ENCODE measurements around the gene ACBD3.

Gene ACBD3

GRCh38 chr1:226097866-226098625 lies 88.5 kb downstream of the ACBD3 start:
- no peak for DNase-seq
- in situ Hi-C loops (cut with MboI; ENCODE audit: low pct_unique_long_range_greater_than_20kb, low sequenced_read_pairs): no loop called here

- in situ Hi-C loops (cut with MboI; ENCODE audit: low pct_unique_long_range_greater_than_20kb, low sequenced_read_pairs): no loop called here
- no peak for DNase-seq
Measured at GRCh38 chr1:226095286-226095685, 91.3 kb downstream of the ACBD3 start.

All from KBM-7 (cell line).